Left lung (tissue), 10 donors: ENCODE results near the gene ERP29. TPM values are rescaled to one million over a fixed set of nuclear protein-coding genes. Genes with fewer than 3 reads are reported as not detected.

Experiments
- ATAC-seq: fragments of 200-7000 bp; cut with Tn5 transposase; one replicate; pipeline ENCODE4 v1.9.1; 2020; ENCODE audit warnings: moderate library complexity
- DNase-seq, 4 donors: peaks; one replicate each; pipeline ENCODE4 v3.0.0-alpha.2; 2013 to 2020
- H3K27ac ChIP-seq, 2 donors: fragments of 200-600 bp; sonication (generic) in 1 of 2; one replicate each; pipeline versions ENCODE4 v1.5.0 to v1.8.0; 2020 to 2021
- H3K27me3 ChIP-seq, 2 donors: fragments of 200-600 bp; sonication (generic) in 1 of 2; one replicate each; pipeline versions ENCODE4 v1.5.0 to v1.8.0; 2020 to 2021
- H3K36me3 ChIP-seq, 2 donors: fragments of 200-600 bp; sonication (generic) in 1 of 2; one replicate each; pipeline versions ENCODE4 v1.5.0 to v1.8.0; 2020 to 2021
- H3K4me1 ChIP-seq, 2 donors: fragments of 200-600 bp; one replicate each; pipeline ENCODE4 v1.8.0; 2021
- H3K4me3 ChIP-seq, 2 donors: fragments of 200-600 bp; sonication (generic) in 1 of 2; one replicate each; pipeline versions ENCODE4 v1.5.0 to v1.8.0; 2020 to 2021; ENCODE audit warnings: mild to moderate bottlenecking in 1 of 2
- H3K9me3 ChIP-seq, 2 donors: fragments of 200-600 bp; sonication (generic) in 1 of 2; one replicate each; pipeline versions ENCODE4 v1.5.0 to v1.8.0; 2020 to 2021
- CTCF ChIP-seq, 2 donors: fragments of 200-600 bp; sonication (generic) in 1 of 2; IDR thresholded peaks; one replicate each; pipeline versions ENCODE4 v1.5.0 to v1.8.0; 2021; ENCODE audit warnings: antibody characterized with exemption in 2 of 2
- intact Hi-C, 2 donors: fragments of 100-400 bp; cut with DNase I; formaldehyde crosslinking; loops; one replicate each; pipeline versions ENCODE4 v1.11.2 to v1.14.2; 2022
- microRNA-seq, 2 donors: library from miRNA; unstranded; fragments of <30 nt; microRNA quantifications; one replicate each; pipeline ENCODE4, GENCODE V29; 2019
- polyA plus RNA-seq, 6 donors: library from polyadenylated mRNA; unstranded; fragments of 120-200 nt; gene quantifications; one replicate each; pipeline ENCODE4 v1.2.1, GENCODE V29; 2013; ENCODE audit not compliant: insufficient read length in 6 of 6
- total RNA-seq, 2 donors: library from RNA; stranded (reverse); fragmentation: NEBNext Ultra II Directional; extraction: Animal tissue kit (Norgen Biotek cat#: 25700); gene quantifications; one replicate each; pipeline ENCODE4 v1.2.1, GENCODE V29; 2021
- donor health status: DM: no; HTN: yes; CAD: no.
- donor health status: DM: no; HTN: no; CAD: no.

The ERP29 gene
- total and polyA plus RNA-seq, 8 donors = 134 to 163 (median 150) TPM

GRCh38 chr12:112066566-112066965 is 53.3 kb downstream of the ERP29 start:
- TF ChIP-seq CTCF (IDR thresholded peaks at IDR 0.05) = no peak
- Histone ChIP-seq H3K4me1 (no peaks in the 10 kb centered on the region), H3K27me3 (no peaks in the 10 kb centered on the region), H3K4me3 (no peak overlapping the region), H3K9me3 (no peaks in the 10 kb centered on the region), H3K27ac (no peak overlapping the region), H3K36me3 (peaks cover 0 to 99% of the 10 kb centered on the region in 2 donors)
- no peak for DNase-seq
- ATAC-seq = no peak
- intact Hi-C loops = no loop called here

Small RNA genes within 50 kb of the gene (microRNA-seq; reads per million reads assigned to microRNA genes)
- 0.14 to 0.34 reads per million in 2 donors for gene MIR3657

Other genes starting within 250 kb of the ERP29 start
- gene ALDH2, start 246.5 kb upstream of the ERP29 start, total RNA-seq = 100 to 1,000 TPM; 239 to 289 TPM
- 100 to 1,000 TPM in 3 of 6 donors, 10 to 100 TPM in 3; 91.6 to 107 (median 101) TPM for gene ALDH2, start 246.5 kb upstream of the ERP29 start, polyA plus RNA-seq
- 10 to 100 TPM; 31.7 to 43.1 TPM for gene MAPKAPK5, start 171.2 kb upstream of the ERP29 start, total RNA-seq
- gene MAPKAPK5, start 171.2 kb upstream of the ERP29 start, polyA plus RNA-seq = 10 to 100 TPM; 44.4 to 57.9 (median 50.8) TPM
- 10 to 100 TPM; 19.8 to 24.6 TPM for gene TMEM116, start 261 bp upstream of the ERP29 start, total RNA-seq
- 10 to 100 TPM; 17.9 to 23.6 (median 19.7) TPM for gene TMEM116, start 261 bp upstream of the ERP29 start, polyA plus RNA-seq
- 10 to 100 TPM; 17.3 to 33.7 TPM for gene NAA25, start 95.4 kb downstream of the ERP29 start, total RNA-seq
- gene NAA25, start 95.4 kb downstream of the ERP29 start, polyA plus RNA-seq = 10 to 100 TPM; 22.7 to 33.9 (median 25.9) TPM
- 10 to 100 TPM; 40.1 to 46.1 TPM for gene TRAFD1, start 112.1 kb downstream of the ERP29 start, total RNA-seq
- gene TRAFD1, start 112.1 kb downstream of the ERP29 start, polyA plus RNA-seq = 10 to 100 TPM; 40.2 to 46.2 (median 42.6) TPM